Embryonic facial prominence (tissue), 1 donor: Measurements from ENCODE around the gene ALDH3A1.

Source experiments
- DNase-seq: peaks from one replicate; pipeline ENCODE4 v3.0.0-alpha.2; 2016; ENCODE audit errors: extremely low spot score

Gene ALDH3A1

DNA sequence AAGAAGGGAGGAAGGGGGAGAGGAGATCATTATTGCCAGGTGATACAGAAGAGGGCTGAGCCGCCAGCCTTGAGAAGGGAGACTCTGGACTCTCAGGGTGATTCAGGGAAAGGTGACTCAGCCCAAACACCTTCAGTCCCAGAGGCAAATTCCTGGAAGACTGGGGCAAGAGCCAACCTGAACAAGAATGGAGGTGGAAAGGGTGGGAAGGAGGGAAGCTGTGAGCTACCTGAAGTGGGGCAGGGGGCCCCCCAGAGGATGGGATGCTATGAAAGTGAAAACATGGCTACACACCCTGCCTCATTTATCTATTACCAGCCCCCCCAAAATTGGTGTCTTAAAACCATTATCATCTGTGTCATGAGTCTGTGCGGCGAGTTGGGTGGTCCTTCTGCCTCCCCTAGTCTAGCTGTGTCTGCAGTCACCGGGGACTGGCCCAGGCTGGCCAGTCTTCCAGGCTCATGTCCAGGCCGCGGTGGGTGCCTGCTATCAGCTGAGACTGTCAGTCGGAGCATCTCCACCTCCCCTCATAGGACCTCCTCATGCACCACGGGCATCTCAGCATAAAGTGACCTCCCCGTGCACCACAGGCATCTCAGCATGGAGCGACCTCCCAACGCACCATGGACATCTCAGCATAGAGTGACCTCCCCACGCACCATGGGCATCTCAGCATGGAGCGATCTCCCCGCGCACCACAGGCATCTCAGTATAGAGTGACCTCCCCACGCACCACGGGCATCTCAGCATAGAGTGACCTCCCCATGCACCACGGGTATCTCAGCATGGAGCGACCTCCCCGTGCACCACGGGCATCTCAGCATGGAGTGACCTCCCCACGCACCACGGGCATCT, 28.5 kb downstream of the ALDH3A1 start:
- no peak for DNase-seq

DNA sequence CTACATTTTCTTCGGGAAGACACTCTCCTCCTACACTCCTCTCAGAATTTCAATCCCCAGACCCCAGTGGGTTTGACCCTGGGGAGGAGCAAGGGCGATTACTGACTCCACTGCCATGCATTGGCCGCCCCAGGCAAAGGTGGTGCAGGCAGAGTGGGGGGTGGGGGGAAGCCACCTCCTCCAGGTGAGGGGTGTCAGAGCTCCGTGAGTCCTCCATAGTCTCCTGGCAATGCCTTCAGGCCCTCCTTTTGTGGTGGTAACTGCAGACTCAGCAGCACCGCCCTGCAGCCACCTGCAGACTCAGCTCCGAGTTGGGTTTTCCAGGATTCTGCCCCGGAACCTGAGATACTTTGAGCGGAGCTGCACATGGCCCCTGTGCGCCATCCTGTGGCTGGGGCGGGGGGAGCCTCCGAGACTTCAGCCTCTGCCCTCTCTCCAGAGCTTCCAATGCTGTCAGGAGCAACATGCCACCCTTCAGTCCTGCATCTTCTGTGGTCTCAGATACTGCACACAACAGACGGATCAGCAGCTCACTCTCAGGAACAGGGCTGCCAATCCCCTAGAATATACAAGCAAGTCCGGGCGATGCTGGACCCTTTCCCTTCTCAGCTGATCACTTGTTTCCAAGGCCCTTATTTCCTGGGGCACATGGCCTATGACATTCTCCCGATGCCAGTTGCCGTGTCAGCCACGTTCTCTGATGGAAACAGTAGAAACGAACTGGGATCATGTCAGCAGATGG, 29.3 kb downstream of the ALDH3A1 start:
- no peak for DNase-seq

DNA sequence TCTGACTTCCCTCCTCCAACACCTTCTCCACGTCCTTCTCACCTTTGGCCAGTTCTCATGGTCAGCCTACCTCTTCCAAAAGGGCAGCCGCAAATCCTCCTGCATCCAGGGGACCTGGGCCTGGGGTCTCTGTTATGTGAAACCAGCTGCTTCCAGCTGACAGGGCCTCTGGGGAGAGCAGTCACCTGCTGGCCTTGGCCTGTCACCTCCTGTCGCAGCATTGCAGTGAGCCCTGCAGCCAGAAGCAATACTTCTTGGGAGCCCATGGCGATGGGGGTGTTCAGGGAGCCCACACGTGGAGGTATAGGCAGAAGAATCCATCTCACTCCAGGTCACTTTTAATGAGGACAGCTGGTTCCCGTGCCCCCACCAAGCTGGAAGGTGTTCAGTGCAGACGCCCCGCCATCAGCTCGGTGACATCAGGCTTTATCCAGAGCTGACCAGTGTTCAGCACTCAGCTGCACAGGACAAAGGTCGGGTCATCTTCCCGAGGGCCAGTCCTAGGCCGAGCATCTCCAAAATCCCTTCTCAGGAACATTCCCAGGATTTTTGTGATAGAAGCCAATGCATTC, 30.0 kb downstream of the ALDH3A1 start:
- no peak for DNase-seq

DNA sequence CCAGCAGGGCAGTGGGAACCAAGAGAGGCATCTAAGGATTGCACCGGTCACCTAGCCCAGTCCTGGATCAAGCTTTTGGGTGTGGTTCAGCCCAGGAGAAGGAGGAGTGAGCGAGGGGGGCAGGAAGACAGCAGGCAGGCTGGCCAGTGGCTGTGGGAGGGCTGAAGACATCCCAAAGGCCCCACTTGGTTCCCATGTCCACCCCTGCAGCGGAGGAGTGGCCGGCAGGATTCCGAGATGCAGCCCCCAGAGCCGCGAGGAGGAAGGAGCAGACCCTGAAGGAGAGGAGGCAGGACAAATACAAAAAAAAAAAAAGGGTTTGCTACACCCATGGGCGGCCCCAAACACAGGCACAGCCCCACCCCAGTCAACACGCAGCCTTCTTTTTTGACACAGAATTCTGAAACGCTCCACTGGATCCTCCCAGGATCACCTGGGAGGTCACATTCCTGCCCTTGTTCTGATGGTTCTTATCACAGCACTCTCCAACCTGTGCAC, 30.6 kb downstream of the ALDH3A1 start:
- no peak for DNase-seq

DNA sequence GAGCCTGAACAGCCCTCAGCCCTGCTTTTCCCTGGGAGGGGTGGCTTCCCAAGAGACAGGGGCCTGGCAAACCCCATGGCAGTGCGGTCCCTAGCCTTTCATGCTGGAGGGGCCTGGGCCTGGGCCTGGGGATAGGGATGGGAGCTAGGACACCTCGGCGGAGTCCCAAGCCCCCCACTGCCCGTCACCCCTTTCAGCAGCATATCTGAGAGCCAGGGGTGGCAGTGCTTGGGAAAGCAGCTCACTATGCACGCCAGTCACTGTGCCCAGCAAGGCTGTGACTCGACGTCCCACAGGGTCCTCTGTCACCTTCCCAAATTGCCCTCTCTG, 31.1 kb downstream of the ALDH3A1 start:
- DNase-seq: no peak

DNA sequence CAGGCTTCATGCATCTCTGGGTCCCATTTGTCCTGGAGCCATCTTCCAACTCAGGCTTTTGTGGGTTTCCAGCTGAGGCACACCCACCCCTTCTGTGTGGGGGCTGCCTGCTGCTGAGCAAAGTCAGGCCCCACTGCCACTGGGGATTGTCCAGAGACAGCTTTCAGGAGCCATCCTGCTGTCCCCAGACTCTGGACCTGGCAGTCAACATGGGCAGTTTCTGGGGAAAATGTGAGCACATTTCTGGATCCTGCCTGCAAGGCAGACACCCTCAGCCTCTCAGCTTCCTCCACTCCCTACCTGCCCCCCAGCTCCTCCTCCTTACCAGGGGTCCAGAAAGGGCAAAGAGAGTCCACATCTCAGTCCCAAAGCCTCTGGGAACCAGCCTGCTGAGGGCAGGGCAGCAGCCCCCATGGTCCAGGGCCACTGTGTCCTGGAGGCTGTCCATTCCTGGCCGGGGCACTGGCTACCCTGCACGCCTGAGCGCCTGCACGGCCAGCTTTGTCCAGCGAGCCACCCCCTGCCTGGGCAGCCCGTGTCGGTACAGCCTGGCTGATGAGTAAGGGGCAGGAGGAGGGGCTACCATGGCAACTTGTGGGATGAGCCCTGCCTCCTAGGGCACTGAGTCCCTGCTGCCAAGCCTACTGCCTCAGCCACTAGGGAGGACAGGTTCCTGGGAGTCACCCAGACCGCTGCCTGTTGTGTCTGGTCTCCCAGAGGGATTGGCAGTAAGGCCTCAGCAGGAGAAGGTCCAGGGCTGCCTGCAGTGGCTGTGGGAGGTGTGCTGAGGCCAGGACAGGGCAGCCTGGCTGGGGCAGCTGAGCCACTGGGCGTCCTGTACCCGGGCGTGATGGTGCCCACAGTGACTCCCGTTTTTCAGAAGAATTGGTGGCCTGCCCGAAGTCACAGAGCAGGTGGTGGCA, 31.7 kb downstream of the ALDH3A1 start, which contains the start of gene SLC47A2:
SLC47A2 (minus strand) TSS at position 477 of the 923 bp plus-strand sequence; CDS start at position 448, 29 bp downstream.
- DNase-seq: no peak

DNA sequence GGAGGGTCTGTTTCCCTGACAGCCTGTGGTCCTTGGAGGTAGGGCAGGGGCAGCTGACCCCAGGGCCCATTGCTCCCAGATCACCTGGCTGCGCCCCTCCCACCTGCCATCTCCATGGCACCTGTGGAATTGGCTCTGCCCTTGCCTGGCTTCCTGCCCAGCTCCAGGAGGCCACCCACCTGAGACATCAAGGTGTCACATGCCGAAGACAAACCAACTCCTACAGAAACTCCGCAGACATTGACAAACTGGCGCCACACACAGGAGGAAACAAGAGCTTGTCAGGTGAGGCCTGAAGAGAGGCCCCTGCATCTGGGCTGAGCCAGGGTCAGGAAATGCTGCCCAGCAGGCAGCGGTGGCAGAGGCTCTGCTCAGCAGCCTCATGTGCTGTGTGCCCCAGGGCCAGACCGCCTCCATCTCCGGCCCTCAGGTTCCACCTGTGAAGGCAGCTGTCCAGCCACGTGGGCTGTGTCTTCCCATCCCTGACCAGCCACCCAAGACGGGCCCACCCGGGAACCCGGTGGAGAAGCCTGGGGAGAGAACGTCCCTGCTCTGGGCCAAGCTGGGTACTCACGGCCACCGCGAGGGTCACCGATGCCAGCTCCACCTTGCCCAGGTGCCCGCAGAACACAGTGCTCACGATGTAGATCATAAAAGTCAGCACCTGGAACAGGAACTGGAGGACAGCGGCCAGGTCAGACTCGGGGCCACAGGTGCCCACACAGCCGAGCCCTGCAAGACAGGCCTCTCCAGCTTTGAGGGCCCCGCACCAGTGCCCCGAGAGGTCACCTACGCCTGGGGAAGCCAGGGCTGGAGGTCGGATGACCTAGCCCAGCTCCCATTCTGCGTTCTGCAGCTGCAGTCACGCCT, 33.3 kb downstream of the ALDH3A1 start:
- no peak for DNase-seq

DNA sequence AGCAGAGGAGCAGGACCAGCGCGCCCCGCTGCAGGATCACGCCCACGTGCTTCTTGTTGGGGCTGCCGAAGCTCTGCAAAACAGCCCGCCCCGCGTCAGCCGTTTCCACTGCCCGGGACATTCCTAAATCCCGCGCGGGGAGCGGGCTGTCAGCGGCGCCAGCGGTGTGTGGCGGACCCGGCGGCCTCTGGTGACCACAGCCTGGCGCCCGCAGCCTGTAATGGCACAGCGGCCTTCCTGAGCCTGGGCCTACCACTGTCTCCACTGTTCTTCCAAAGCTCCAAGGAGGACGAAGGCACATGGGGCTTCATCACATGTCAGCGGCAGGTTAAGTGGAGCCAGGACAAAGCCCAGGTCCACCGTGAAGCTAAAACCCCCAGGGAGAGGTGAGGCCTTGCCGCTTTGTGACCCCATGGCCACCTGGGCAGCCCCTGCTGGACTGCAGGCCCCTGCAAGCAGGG, 34.2 kb downstream of the ALDH3A1 start:
- no peak for DNase-seq

DNA sequence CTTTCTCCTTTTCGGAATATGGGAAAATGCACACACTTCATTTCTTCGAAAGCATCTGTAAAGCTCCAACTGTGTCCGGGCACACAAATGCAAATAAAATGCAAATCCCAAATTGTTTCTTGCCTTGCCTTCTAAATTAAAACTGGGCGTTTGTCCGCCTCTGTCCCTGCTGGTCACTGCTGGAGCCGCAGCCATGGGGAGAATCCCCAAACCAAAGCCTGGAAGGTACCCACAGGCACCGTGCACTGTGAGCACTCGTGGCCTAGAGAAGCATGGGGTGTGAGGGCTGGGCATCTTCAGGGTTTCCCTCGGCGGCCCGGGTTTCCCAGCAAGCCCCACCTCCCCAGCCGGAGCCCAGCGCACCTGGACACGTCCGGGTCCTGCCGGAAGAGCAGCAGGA, 34.6 kb downstream of the ALDH3A1 start:
- DNase-seq: no peak

DNA sequence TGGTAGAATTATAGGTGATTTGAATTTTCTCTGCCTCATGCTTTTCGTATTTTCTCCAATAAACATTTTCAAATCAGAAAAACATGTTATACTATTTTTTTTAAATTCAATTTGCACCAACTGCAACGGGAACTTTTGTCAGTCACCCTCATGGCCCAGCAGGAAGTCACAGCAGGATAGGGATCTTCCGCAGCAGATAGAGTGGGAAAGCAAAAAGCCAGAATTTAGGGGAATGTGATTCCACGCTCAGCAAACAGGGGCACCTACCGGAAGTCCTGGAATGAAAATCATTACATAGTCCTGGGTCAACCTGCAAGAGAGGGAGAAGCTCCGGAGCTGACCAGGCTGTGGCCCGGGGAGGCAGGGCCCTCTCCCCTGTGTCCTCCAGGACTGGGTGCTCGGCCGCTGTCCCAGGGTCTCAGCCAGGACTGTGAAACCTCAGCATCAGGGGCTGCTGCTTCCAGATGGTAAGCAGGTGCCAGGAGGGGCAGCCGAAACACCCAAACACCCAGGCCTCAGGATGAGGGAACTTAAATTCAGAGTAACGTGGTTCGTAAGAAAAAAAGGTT, 35.6 kb downstream of the ALDH3A1 start:
- no peak for DNase-seq

DNA sequence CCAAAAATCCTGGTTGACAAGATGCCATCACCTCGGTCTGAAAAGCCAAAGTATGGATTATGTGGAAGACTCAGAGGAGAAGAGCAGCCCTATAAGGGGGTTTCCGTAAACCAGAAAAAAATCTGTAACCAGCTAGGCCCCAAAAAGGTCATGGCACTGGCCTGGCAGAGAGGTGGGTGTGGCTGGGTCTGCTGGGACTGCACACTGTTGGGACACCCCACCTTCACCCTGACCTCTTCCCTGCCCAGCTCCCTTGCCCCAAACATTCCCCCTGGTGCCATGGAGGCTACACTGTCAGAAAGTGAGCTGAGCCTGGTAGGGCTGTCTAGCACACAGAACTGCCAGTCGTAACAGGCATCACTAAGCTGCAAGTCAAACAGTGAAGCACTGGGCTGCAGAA, 38.3 kb downstream of the ALDH3A1 start:
- no peak for DNase-seq

DNA sequence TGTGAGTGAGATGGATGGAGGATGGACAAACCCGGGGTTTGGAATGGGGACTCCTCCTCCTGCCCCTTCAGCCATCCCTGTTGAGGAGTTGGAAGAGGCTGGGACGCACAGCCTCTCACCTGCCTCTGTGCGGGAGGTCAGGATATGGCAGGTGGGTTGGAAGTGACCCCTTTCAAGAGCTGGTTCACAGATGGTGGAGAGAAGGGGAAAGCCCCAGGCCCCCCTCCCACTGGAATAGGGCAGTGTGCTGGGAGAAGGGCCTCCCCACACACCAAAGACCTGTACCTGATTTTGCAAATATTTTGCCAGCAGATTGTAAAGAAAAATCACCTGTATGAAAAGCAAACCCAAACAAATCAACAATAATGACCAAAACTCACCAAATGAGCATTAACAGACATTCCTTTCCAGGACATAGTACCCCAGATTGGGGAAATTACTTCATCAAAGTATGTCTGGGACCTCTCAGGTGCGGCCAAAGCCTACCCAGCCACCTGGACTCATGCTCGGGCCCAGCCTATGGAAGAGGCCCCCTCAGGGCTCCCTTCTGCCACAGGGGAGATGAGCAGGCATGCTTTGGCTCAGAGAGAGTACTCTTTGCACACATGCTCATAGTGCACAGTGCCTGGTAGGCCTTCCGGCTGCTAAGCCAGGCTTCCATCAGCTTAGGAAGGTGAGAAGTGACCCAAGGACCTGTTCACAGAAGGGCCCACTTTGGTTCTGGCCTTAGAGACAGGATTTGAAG, 39.5 kb downstream of the ALDH3A1 start:
- DNase-seq: no peak

DNA sequence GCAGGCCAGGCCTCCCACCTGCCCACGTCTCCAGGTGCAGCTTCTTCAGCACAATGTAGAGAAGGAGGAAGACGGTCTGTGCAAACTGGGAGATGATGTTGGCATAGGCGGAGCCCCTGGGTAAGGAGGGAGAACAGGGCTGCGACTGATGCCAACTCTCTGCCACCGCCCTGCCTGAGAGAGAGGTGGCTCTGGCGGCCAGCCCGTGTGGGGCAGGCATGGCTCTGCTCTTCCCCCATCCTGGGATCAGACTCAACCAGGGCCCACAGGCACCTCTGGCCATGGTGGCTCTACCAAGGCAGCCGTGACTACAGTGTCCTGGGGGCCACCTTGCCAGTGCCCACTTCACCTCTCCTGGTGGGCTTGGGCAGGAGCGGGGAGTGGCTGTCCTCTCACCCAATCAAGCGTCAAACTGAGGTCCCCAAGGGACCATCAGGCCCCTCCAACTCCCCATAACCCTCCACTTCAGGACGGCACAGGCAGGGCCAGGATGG, 40.3 kb downstream of the ALDH3A1 start:
- DNase-seq: no peak

DNA sequence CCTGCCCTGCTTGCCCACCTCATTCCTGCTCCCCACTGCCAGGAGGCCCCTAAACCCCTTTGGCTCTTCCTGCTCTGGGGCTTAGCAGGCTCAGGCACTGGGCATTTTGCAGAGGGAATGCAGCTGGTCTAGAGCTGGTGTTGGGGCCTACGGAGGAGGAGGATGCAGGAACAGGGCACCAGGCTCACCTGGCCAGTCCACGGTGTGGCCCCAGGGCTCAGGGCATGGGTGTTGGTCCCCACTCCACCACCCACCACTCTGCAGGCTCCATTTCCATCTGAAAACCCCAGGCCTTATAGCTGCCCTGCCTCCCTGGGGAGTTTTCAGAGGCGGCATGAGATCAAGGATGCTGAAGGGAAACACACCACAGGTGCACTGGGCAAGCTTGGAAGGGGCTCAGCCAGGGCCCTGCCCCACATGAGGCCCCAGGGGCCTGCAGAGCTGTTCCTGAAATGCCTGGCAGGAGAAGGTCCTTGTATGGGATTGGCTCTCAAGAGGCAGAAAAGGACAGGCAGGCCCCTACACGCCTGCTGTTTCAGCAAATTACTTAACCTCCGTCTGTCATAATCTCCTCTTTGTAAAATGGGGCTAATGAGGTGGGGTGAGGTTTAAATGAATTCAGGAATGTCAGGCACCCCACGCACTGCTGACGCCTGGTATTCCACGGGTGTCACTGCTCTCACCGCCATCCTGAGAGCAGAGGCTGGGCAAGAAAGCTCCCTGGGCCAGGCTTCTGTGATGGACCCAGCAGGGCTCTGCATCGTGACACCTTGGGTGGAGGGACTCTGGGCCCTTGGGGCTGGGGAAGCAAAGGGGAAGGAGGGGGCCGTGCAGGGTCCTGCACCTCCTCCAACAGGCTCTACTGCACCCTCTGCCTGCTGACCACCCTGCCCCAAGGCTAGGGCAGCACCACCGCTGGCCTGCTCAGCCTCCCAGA, 41.0 kb downstream of the ALDH3A1 start:
- no peak for DNase-seq

DNA sequence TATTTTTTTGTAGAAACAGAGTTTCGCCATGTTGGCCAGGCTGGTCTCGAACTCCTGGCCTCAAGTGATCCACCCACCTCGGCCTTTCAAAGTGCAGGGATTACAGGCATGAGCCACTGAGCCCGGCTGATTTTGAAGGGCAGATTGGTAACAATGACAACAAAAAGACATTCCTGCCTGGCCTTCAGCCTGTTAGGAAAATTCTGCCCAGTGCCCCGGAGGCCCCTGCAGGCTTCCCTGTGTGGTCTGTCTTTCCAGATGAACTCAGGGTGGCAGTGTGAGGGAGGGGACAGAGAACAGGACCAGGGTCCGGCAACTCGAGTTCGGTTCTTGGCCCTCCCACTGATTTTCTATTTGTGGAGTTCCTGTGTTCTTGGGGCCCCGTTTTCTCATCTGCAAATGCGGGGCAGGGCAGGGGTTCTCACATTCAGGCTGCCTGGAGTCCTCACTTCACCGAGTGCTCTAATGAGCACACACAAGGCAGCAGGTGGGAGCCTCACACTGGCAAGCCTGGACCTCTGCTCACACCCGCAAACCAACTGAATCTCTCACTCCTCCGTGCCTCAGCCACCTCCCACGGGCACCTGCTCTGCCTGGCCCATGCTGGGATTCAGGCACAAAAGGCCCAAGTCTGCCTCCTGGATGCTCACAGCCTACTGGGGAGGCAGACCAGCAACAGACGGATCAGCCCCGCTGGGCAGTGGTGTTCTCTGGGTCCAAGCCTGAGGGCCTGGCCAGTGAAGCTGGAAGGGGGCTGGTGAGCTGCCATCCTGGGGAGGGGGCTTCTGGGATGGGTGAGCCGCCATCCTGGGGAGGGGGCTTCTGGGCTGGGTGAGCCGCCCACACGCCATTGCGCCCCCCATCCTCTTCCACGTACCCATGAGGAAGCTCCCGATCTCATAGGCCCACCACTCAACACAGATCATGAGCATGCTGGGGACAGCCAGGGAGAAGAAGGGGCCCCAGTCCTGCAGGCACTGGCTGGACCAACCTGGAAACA, 42.0 kb downstream of the ALDH3A1 start:
- no peak for DNase-seq

DNA sequence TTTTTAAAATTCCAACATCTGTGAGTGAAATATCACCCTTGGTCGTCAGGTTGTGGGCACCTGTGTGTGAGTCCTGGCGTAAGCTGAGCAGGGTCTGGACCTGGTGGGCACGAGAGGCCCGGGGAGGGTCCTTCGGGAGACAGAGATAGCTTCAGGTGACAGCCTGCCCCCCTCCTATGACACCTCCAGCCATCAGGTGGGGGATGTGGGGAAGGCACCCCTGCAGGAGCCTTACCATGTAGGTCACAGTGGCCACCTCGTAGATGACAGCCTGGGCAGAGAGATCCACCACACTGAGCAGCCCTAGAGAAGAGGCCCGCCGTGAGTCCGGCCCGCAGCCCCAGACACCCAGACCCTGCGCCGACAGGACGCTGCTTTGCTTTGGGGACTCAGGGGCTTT, 42.9 kb downstream of the ALDH3A1 start:
- no peak for DNase-seq
